H9 (cell line): ENCODE data around the gene CTPS2. TPM values are rescaled to one million over a fixed set of nuclear protein-coding genes. Genes with fewer than 3 reads are reported as not detected.
A peak's percentile ranks its signal among the peaks of the same experiment; 100 is the strongest.

Experiments
- DNase-seq: peaks from one replicate; pipeline ENCODE4 v3.0.0-alpha.2; 2017
- H2AFZ ChIP-seq: one replicate; pipeline ENCODE4 v1.6.1; 2013; ENCODE audit warnings: mild to moderate bottlenecking, low read length, control low read depth, moderate library complexity
- H2AK5ac ChIP-seq: 2 replicates; pipeline ENCODE4 v1.6.1; 2013; ENCODE audit warnings: low read length, control low read depth, mixed read lengths; ENCODE audit not compliant: insufficient read length
- H2BK120ac ChIP-seq: one replicate; pipeline ENCODE4 v1.6.1; 2013; ENCODE audit warnings: low read depth, mild to moderate bottlenecking, low read length, control low read depth, inconsistent platforms; ENCODE audit not compliant: poor library complexity, severe bottlenecking
- H2BK12ac ChIP-seq: 2 replicates; pipeline ENCODE4 v1.6.1; 2013; ENCODE audit warnings: low read length, control low read depth, mixed read lengths, low read depth; ENCODE audit not compliant: insufficient read length
- H2BK15ac ChIP-seq: 2 replicates; pipeline ENCODE4 v1.6.1; 2013; ENCODE audit warnings: low read depth, low read length, control low read depth
- H2BK20ac ChIP-seq: one replicate; pipeline ENCODE4 v1.6.1; 2013; ENCODE audit warnings: low read depth, mild to moderate bottlenecking, low read length, control low read depth, inconsistent platforms; ENCODE audit not compliant: poor library complexity, severe bottlenecking
- H2BK5ac ChIP-seq: 2 replicates; pipeline ENCODE4 v1.6.1; 2013; ENCODE audit warnings: low read length, control low read depth, mixed read lengths; ENCODE audit not compliant: insufficient read length
- H3K14ac ChIP-seq: 2 replicates; pipeline ENCODE4 v1.6.1; 2013; ENCODE audit warnings: low read length, control low read depth; ENCODE audit not compliant: insufficient read depth
- H3K18ac ChIP-seq: 2 replicates; pipeline ENCODE4 v1.6.1; 2013; ENCODE audit warnings: low read depth, mild to moderate bottlenecking, mixed read lengths, low read length, control low read depth; ENCODE audit not compliant: insufficient read length
- H3K23ac ChIP-seq: 2 replicates; pipeline ENCODE4 v1.6.1; 2013; ENCODE audit warnings: low read length, control low read depth, mixed read lengths, low read depth; ENCODE audit not compliant: insufficient read length
- H3K23me2 ChIP-seq: 2 replicates; pipeline ENCODE4 v1.6.1; 2013; ENCODE audit warnings: low read depth, mild to moderate bottlenecking, mixed read lengths, low read length, control low read depth; ENCODE audit not compliant: insufficient read length, poor library complexity, severe bottlenecking
- H3K27ac ChIP-seq: 2 replicates; pipeline ENCODE4 v1.5.1; 2013; ENCODE audit warnings: low read length, control low read depth, mixed read lengths, low read depth; ENCODE audit not compliant: insufficient read length
- H3K27me3 ChIP-seq: 2 replicates; pipeline ENCODE4 v1.6.1; 2013; ENCODE audit warnings: low read length, control low read depth, inconsistent platforms; ENCODE audit not compliant: insufficient read depth
- H3K4ac ChIP-seq: 2 replicates; pipeline ENCODE4 v1.6.1; 2013; ENCODE audit warnings: low read depth, mild to moderate bottlenecking, control low read depth, inconsistent platforms, low read length, moderate library complexity
- H3K4me1 ChIP-seq: 2 replicates; pipeline ENCODE4 v1.6.1; 2013; ENCODE audit warnings: low read length, control low read depth, inconsistent platforms; ENCODE audit not compliant: insufficient read depth
- H3K4me2 ChIP-seq: 2 replicates; pipeline ENCODE4 v1.6.1; 2013; ENCODE audit warnings: low read length, control low read depth, mixed read lengths; ENCODE audit not compliant: insufficient read length, insufficient read depth
- H3K56ac ChIP-seq: 2 replicates; pipeline ENCODE4 v1.6.1; 2013; ENCODE audit warnings: low read depth, mild to moderate bottlenecking, mixed read lengths, low read length, control low read depth; ENCODE audit not compliant: insufficient read length
- H3K79me1 ChIP-seq: 2 replicates; pipeline ENCODE4 v1.6.1; 2013; ENCODE audit warnings: low read depth, mild to moderate bottlenecking, moderate library complexity, low read length, control low read depth, inconsistent platforms; ENCODE audit not compliant: insufficient read depth, poor library complexity, severe bottlenecking
- H3K79me2 ChIP-seq: 2 replicates; pipeline ENCODE4 v1.6.1; 2013; ENCODE audit warnings: low read length, control low read depth, inconsistent platforms; ENCODE audit not compliant: insufficient read depth
- H3K9ac ChIP-seq: 2 replicates; pipeline ENCODE4 v1.6.1; 2013; ENCODE audit warnings: low read length, control low read depth, mixed read lengths; ENCODE audit not compliant: insufficient read length; ENCODE audit errors: extremely low read depth
- H3K9me3 ChIP-seq: one replicate; pipeline ENCODE4 v1.6.1; 2013; ENCODE audit warnings: low read depth, low read length, inconsistent platforms; ENCODE audit not compliant: control insufficient read depth
- H3T11ph ChIP-seq: one replicate; pipeline ENCODE4 v1.6.1; 2013; ENCODE audit warnings: mild to moderate bottlenecking, low read length, control low read depth, inconsistent platforms
- H4K20me1 ChIP-seq: one replicate; pipeline ENCODE4 v1.6.1; 2013; ENCODE audit not compliant: control insufficient read depth, insufficient read length, insufficient read depth
- H4K5ac ChIP-seq: 2 replicates; pipeline ENCODE4 v1.6.1; 2013; ENCODE audit warnings: low read depth, mild to moderate bottlenecking, mixed read lengths, low read length, control low read depth; ENCODE audit not compliant: insufficient read length
- H4K8ac ChIP-seq: replicated peaks from 2 replicates; pipeline ENCODE4 v1.6.1; 2013; ENCODE audit warnings: low read length, control low read depth, mixed read lengths, low read depth; ENCODE audit not compliant: insufficient read length
- H4K91ac ChIP-seq: 2 replicates; pipeline ENCODE4 v1.6.1; 2013; ENCODE audit warnings: low read depth, mild to moderate bottlenecking, moderate library complexity, mixed read lengths, low read length, control low read depth; ENCODE audit not compliant: insufficient read length
- H3K27ac Mint-ChIP-seq, 3 experiments: 2 replicates in 2 of 3; 3 replicates in 1 of 3; pipeline ENCODE4 v1.8.0; 2020 to 2021; ENCODE audit warnings: mixed read lengths in 3 of 3, mild to moderate bottlenecking in 1 of 3, moderate library complexity in 1 of 3
- H3K27me3 Mint-ChIP-seq: 2 replicates; pipeline ENCODE4 v1.8.0; 2021; ENCODE audit warnings: low read depth, mild to moderate bottlenecking, moderate library complexity, mixed read lengths
- H3K36me3 Mint-ChIP-seq, 3 experiments: 2 replicates in 2 of 3; 3 replicates in 1 of 3; pipeline ENCODE4 v1.8.0; 2020 to 2021; ENCODE audit warnings: low read depth in 3 of 3, mixed read lengths in 3 of 3; ENCODE audit not compliant: insufficient read depth in 1 of 3
- H3K4me1 Mint-ChIP-seq, 2 experiments: 2 replicates each; pipeline ENCODE4 v1.8.0; 2020; ENCODE audit warnings: mixed read lengths in 2 of 2
- H3K4me3 Mint-ChIP-seq, 2 experiments: 2 replicates in 1 of 2; 3 replicates in 1 of 2; pipeline ENCODE4 v1.8.0; 2020 to 2021; ENCODE audit warnings: mild to moderate bottlenecking in 2 of 2, mixed read lengths in 2 of 2, moderate library complexity in 1 of 2
- H3K9me3 Mint-ChIP-seq, 2 experiments: 2 replicates in 1 of 2; 3 replicates in 1 of 2; pipeline ENCODE4 v1.8.0; 2020; ENCODE audit warnings: mild to moderate bottlenecking in 2 of 2, mixed read lengths in 2 of 2, moderate library complexity in 1 of 2
- WGBS: extraction: QIAGEN DNeasy Blood & Tissue Kit; methylation state at CpG from one replicate; pipeline ENCODE4 v1.1.7; 2013; ENCODE audit warnings: missing lambda C conversion rate, low lambda C conversion rate, mixed read lengths; ENCODE audit not compliant: insufficient read length; ENCODE audit errors: extremely low coverage; 5-methylcytosine and 5-hydroxymethylcytosine counted together
- total RNA-seq: library from RNA; stranded (reverse); gene quantifications from 2 replicates; pipeline ENCODE4 v1.2.1, GENCODE V29; 2021
- TF ChIP-seq, protein P1 (sequence below): fragments of 200-600 bp; sonication (generic); conservative IDR thresholded peaks from 3 replicates; pipeline ENCODE4 v1.8.0; 2021; ENCODE audit warnings: antibody characterized with exemption, mild to moderate bottlenecking

The CTPS2 gene
- total RNA-seq, 1 experiment from 2014 or later, result 69.7 TPM

DNA sequence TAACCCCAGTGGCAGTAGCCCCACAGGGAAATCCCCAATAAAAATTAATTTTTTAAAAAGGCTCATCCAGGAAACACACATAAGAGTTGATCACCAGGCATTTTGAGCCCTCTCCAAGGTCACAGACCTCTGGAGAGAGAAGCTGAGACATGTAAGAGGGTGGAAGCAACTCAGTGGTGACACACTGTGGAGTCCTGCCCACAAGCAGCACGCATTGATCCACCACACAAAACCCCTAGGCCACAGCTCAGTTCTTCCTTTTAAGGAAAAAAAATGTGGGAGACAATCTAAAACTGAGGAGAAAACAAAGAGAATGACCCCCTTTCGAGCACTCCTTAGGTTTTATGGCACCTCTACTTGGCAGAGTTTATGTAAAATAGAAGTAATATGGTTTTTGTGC lies 134.3 kb downstream of the CTPS2 start:
- peak overlapping the region; percentile 99 for H3K27ac ChIP-seq
- H3K23ac ChIP-seq, result no peak overlapping the region
- H3K23me2 ChIP-seq, result peaks cover 3% of the 10 kb centered on the region
- peak overlapping the region; percentile 36; the same call in 1 of the 2 replicates for H3K4ac ChIP-seq
- H3K79me2 ChIP-seq, result no peaks in the 10 kb centered on the region; the same call in 1 of the 2 replicates
- H4K91ac ChIP-seq, result peak overlapping the region; percentile 3
- no peak overlapping the region for H4K8ac ChIP-seq
- peaks cover 9% of the 10 kb centered on the region for H3K9me3 ChIP-seq
- TF ChIP-seq, protein P1, sequence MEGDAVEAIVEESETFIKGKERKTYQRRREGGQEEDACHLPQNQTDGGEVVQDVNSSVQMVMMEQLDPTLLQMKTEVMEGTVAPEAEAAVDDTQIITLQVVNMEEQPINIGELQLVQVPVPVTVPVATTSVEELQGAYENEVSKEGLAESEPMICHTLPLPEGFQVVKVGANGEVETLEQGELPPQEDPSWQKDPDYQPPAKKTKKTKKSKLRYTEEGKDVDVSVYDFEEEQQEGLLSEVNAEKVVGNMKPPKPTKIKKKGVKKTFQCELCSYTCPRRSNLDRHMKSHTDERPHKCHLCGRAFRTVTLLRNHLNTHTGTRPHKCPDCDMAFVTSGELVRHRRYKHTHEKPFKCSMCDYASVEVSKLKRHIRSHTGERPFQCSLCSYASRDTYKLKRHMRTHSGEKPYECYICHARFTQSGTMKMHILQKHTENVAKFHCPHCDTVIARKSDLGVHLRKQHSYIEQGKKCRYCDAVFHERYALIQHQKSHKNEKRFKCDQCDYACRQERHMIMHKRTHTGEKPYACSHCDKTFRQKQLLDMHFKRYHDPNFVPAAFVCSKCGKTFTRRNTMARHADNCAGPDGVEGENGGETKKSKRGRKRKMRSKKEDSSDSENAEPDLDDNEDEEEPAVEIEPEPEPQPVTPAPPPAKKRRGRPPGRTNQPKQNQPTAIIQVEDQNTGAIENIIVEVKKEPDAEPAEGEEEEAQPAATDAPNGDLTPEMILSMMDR, result peak; percentile 37; the same call in 2 of the 3 replicates
- H3K79me1 ChIP-seq, result no peaks in the 10 kb centered on the region
- H4K5ac ChIP-seq, result no peak overlapping the region
- peak overlapping the region; percentile 84 for H3K18ac ChIP-seq
- H2AK5ac ChIP-seq, result peak overlapping the region; percentile 97
- Mint-ChIP-seq H3K4me3 (peak overlapping the region; percentile 67 to 77), H3K27me3 (no peaks in the 10 kb centered on the region), H3K27ac (peak overlapping the region; percentile 94 to 99 (median 99)), H3K4me1 (peaks cover 41 to 53% of the 10 kb centered on the region in 2 experiments), H3K36me3 (peaks cover 47 to 54% (median 53%) of the 10 kb centered on the region in 3 experiments), H3K9me3 (peaks cover 34 to 41% of the 10 kb centered on the region in 2 experiments)
- H3T11ph ChIP-seq, result no peak overlapping the region
- no peaks in the 10 kb centered on the region for H3K27me3 ChIP-seq
- H3K4me1 ChIP-seq, result no peaks in the 10 kb centered on the region; the same call in 1 of the 2 replicates
- H4K20me1 ChIP-seq, result no peaks in the 10 kb centered on the region
- no peak overlapping the region for H2BK20ac ChIP-seq
- WGBS, result no CpG with 5 or more reads among the region's 2 CpGs
- peak overlapping the region; percentile 50 for H3K4me2 ChIP-seq
- H2BK5ac ChIP-seq, result peak overlapping the region; percentile 96
- no peak overlapping the region for H2AFZ ChIP-seq
- no peak overlapping the region for H3K56ac ChIP-seq
- DNase-seq, result peak; percentile 61
- peak overlapping the region; percentile 73; the same call in 1 of the 2 replicates for H3K14ac ChIP-seq
- no peak overlapping the region for H2BK15ac ChIP-seq
- H3K9ac ChIP-seq, result peak overlapping the region; percentile 95
- H2BK120ac ChIP-seq, result peak overlapping the region; percentile 65
- H2BK12ac ChIP-seq, result peak overlapping the region; percentile 60
